Heart left ventricle (tissue), 13 donors: ENCODE data around the gene VPS54.
"Not testable (repeated sequence)": the region's sequence is repeated elsewhere in the genome, so short reads cannot be mapped to it uniquely, and the experiment has no call there.

Experiments
- POLR2A ChIP-seq, 2 donors: fragments of 450-650 bp; IDR thresholded peaks; one replicate each; pipeline ENCODE4 v1.6.1; 2017; ENCODE audit warnings: antibody characterized with exemption in 2 of 2, mild to moderate bottlenecking in 2 of 2, moderate library complexity in 2 of 2
- TF ChIP-seq, protein P1 (sequence below), 12 donors: fragments of 200-600 bp; sonication (generic) in 4 of 12; IDR thresholded peaks; one replicate each; pipeline versions ENCODE4 v1.5.0 to v1.8.0; 2018 to 2022; ENCODE audit warnings: antibody characterized with exemption in 12 of 12, mild to moderate bottlenecking in 5 of 12
- donor health status: ischemic (EF 13 %, LVEDD 7.1; RV severe dilation, severe dysfunction).
- donor health status: DM: no; HTN: yes; CAD: no.
- donor health status: DM: no; HTN: no; CAD: no.
- donor health status: ischemic (EF 25% LVEDD 6.9; RV normal size, moderate dysfunction).
- donor health status: ischemic (EF 25% LVEDD 5.7; RV mildly dilated, moderate dysfunction).
- donor health status: ischemic (EF 35%, LVEDD 5.7; RV mildly dilated, moderate dysfunction).
- donor health status: nonischemic (EF 11% LVEDD 7.7; RV severe dilation, severe dysfunction).
- donor health status: DM: yes; HTN: yes; CAD: no.
- donor health status: PGD.
- donor health status: ischemic (EF 29% LVEDD 5.4; RV normal size, mild dysfunction).
- donor health status: nonischemic (EF 23%, LVEDD 6.1; RV moderate dilation, normal function).

DNA sequence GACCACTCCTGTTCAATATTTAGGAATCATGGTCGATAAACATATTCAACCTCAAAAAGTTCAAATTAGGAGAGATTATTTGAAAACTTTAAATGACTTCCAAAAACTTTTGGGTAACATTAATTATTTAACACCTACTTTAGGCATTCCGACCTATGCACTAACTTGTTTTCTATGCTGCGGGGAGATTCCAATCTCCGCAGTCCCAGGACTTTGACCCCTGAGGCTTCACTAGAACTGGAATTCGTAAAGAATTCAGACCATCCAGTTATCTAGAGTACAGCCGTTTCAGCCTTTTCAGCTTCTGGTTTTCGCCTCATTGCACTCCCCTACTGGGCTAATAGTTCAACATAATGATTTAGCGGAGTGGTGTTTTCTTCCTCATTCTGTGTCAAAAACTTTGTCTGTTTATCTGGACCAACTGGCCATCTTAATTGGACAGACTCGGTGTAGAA is 26.1 kb downstream of the VPS54 start:
- TF ChIP-seq, protein P1, sequence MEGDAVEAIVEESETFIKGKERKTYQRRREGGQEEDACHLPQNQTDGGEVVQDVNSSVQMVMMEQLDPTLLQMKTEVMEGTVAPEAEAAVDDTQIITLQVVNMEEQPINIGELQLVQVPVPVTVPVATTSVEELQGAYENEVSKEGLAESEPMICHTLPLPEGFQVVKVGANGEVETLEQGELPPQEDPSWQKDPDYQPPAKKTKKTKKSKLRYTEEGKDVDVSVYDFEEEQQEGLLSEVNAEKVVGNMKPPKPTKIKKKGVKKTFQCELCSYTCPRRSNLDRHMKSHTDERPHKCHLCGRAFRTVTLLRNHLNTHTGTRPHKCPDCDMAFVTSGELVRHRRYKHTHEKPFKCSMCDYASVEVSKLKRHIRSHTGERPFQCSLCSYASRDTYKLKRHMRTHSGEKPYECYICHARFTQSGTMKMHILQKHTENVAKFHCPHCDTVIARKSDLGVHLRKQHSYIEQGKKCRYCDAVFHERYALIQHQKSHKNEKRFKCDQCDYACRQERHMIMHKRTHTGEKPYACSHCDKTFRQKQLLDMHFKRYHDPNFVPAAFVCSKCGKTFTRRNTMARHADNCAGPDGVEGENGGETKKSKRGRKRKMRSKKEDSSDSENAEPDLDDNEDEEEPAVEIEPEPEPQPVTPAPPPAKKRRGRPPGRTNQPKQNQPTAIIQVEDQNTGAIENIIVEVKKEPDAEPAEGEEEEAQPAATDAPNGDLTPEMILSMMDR (IDR thresholded peaks at IDR 0.05): not testable (repeated sequence)
- TF ChIP-seq POLR2A (IDR thresholded peaks at IDR 0.05): not testable (repeated sequence)
